GM18505 (cell line): ENCODE measurements around the gene GAGE12J.
"Not testable (repeated sequence)": the region's sequence is repeated elsewhere in the genome, so short reads cannot be mapped to it uniquely, and the experiment has no call there.

Source experiments
- ATAC-seq: cut with Tn5 transposase; IDR thresholded peaks from one replicate; pipeline ENCODE4 v1.9.1; 2021; ENCODE audit not compliant: unreplicated experiment
- POLR2A ChIP-seq: IDR thresholded peaks from 4 replicates; pipeline ENCODE4 v1.6.1; 2011; ENCODE audit warnings: borderline replicate concordance; ENCODE audit not compliant: insufficient read depth, insufficient read length; ENCODE audit errors: extremely low read depth

Gene GAGE12J

GRCh38 chrX:49321737-49322136, at the start of gene GAGE12J:
GAGE12J (plus strand) TSS chrX:49322037; CDS start chrX:49323194, 1,157 bp downstream.
- ATAC-seq, result not testable (repeated sequence)

GRCh38 chrX:49272421-49272820, 49.4 kb upstream of the GAGE12J start:
- TF ChIP-seq POLR2A, result no peak
- no peak for ATAC-seq

GRCh38 chrX:49273181-49273727, 48.6 kb upstream of the GAGE12J start:
- no peak for ATAC-seq
- TF ChIP-seq POLR2A, result no peak

GRCh38 chrX:49276207-49276606, 45.6 kb upstream of the GAGE12J start:
- no peak for TF ChIP-seq POLR2A
- ATAC-seq, result no peak

- ATAC-seq, result no peak
- no peak for TF ChIP-seq POLR2A
Measured at GRCh38 chrX:49276671-49277534, 44.9 kb upstream of the GAGE12J start.

- TF ChIP-seq POLR2A, result no peak
- no peak for ATAC-seq
Measured at GRCh38 chrX:49277535-49277830, 44.4 kb upstream of the GAGE12J start.

GRCh38 chrX:49278081-49278480, 43.8 kb upstream of the GAGE12J start:
- no peak for TF ChIP-seq POLR2A
- no peak for ATAC-seq

- no peak for ATAC-seq
- TF ChIP-seq POLR2A, result no peak
Measured at GRCh38 chrX:49282647-49283011, 39.2 kb upstream of the GAGE12J start.

GRCh38 chrX:49284212-49284611, 37.6 kb upstream of the GAGE12J start:
- TF ChIP-seq POLR2A, result no peak
- ATAC-seq, result no peak

- no peak for TF ChIP-seq POLR2A
- ATAC-seq, result no peak
Measured at GRCh38 chrX:49286136-49286535, 35.7 kb upstream of the GAGE12J start.

- TF ChIP-seq POLR2A, result no peak
- no peak for ATAC-seq
Measured at GRCh38 chrX:49286581-49286980, 35.3 kb upstream of the GAGE12J start.

- no peak for TF ChIP-seq POLR2A
- ATAC-seq, result no peak
Measured at GRCh38 chrX:49287665-49288064, 34.2 kb upstream of the GAGE12J start.

- no peak for TF ChIP-seq POLR2A
- ATAC-seq, result no peak
Measured at GRCh38 chrX:49290215-49290614, 31.6 kb upstream of the GAGE12J start.

GRCh38 chrX:49291615-49292337, 30.1 kb upstream of the GAGE12J start:
- no peak for TF ChIP-seq POLR2A
- no peak for ATAC-seq
